Fibroblast of lung (primary cell): ENCODE results near the gene NLGN2. TPM values are rescaled to one million over a fixed set of nuclear protein-coding genes. Genes with fewer than 3 reads are reported as not detected.

Experiments
- DNase-seq, 2 donors: peaks; one replicate each; pipeline versions ENCODE4 v3.0.0 to v3.0.0-alpha.2; 2010; ENCODE audit warnings: low read depth in 2 of 2
- H2AFZ ChIP-seq: 2 replicates; pipeline ENCODE4 v1.5.1; 2012; ENCODE audit warnings: low read length, control low read depth, inconsistent platforms
- H3K27ac ChIP-seq: 2 replicates; pipeline ENCODE4 v1.5.1; 2011; ENCODE audit warnings: low read length, control low read depth; ENCODE audit not compliant: insufficient read depth
- H3K27me3 ChIP-seq: 2 replicates; pipeline ENCODE4 v1.5.1; 2011; ENCODE audit warnings: mild to moderate bottlenecking, low read length; ENCODE audit not compliant: control insufficient read depth, insufficient read depth
- H3K36me3 ChIP-seq: 2 replicates; pipeline ENCODE4 v1.5.1; 2011; ENCODE audit warnings: low read length; ENCODE audit not compliant: control insufficient read depth, insufficient read depth
- H3K4me1 ChIP-seq: 2 replicates; pipeline ENCODE4 v1.5.1; 2011; ENCODE audit warnings: low read length; ENCODE audit not compliant: control insufficient read depth, insufficient read depth; ENCODE audit errors: extremely low read depth
- H3K4me2 ChIP-seq: 2 replicates; pipeline ENCODE4 v1.5.1; 2011; ENCODE audit warnings: low read length, control low read depth; ENCODE audit not compliant: insufficient read depth; ENCODE audit errors: extremely low read depth
- H3K4me3 ChIP-seq, 4 experiments: fragments of 200-600 bp in 1 of 4; sonication (generic) in 1 of 4; replicated peaks in 1 of 4; 2 replicates each; pipeline ENCODE4 v1.5.1; 2011 to 2016; ENCODE audit warnings: low read length in 4 of 4, low read depth in 3 of 4, mild to moderate bottlenecking in 3 of 4, control low read depth in 2 of 4, inconsistent platforms in 1 of 4, mixed read lengths in 1 of 4; ENCODE audit not compliant: insufficient read depth in 1 of 4; ENCODE audit errors: control extremely low read depth in 1 of 4
- H3K79me2 ChIP-seq: 2 replicates; pipeline ENCODE4 v1.5.1; 2012; ENCODE audit warnings: mild to moderate bottlenecking, low read length, inconsistent platforms; ENCODE audit not compliant: control insufficient read depth, insufficient read depth
- H3K9ac ChIP-seq: 2 replicates; pipeline ENCODE4 v1.5.1; 2011; ENCODE audit warnings: mild to moderate bottlenecking, low read length, control low read depth; ENCODE audit not compliant: insufficient read depth
- H3K9me3 ChIP-seq: 2 replicates; pipeline ENCODE4 v1.5.1; 2012; ENCODE audit warnings: low read depth, low read length; ENCODE audit not compliant: control insufficient read depth, insufficient read depth
- H4K20me1 ChIP-seq: 2 replicates; pipeline ENCODE4 v1.5.1; 2011; ENCODE audit warnings: low read length; ENCODE audit not compliant: control insufficient read depth, insufficient read depth; ENCODE audit errors: extremely low read depth
- EZH2 ChIP-seq: IDR thresholded peaks from 2 replicates; pipeline ENCODE4 v1.5.1; 2012; ENCODE audit warnings: low read length, control low read depth, mild to moderate bottlenecking; ENCODE audit errors: missing control alignments
- polyA plus RNA-seq, 2 donors: library from polyadenylated mRNA; depleted of rRNA in 1 of 2; stranded (reverse) in 1 of 2; unstranded in 1 of 2; fragments of >200 nt; gene quantifications; 2 replicates each; pipeline ENCODE4 v1.2.1, GENCODE V29; 2011 to 2012; ENCODE audit warnings: missing spikeins in 1 of 2
- total RNA-seq: library from RNA; depleted of rRNA; stranded (reverse); fragments of >200 nt; gene quantifications from 2 replicates; pipeline ENCODE4 v1.2.1, GENCODE V29; 2014
- TF ChIP-seq, protein P1 (sequence below), 2 donors: IDR thresholded peaks in 1 of 2; conservative IDR thresholded peaks in 1 of 2; 1 replicate in 1 of 2; 2 replicates in 1 of 2; pipeline ENCODE4 v1.5.1; 2011 to 2012; ENCODE audit warnings: low read length in 2 of 2, control low read depth in 1 of 2, inconsistent platforms in 1 of 2, low read depth in 1 of 2, mild to moderate bottlenecking in 1 of 2

The NLGN2 gene
- total and polyA plus RNA-seq, 2 donors (not counting 1 experiment from before 2014, with no cell fraction given), result 7.3 to 12.1 TPM

GRCh38 chr17:7431231-7431630, 23.6 kb downstream of the NLGN2 start:
- Histone ChIP-seq H2AFZ (no peak overlapping the region), H3K79me2 (no peaks in the 10 kb centered on the region), H3K27me3 (no peaks in the 10 kb centered on the region), H3K4me1 (no peaks in the 10 kb centered on the region), H3K9ac (no peak overlapping the region), H3K4me2 (no peak overlapping the region), H3K9me3 (no peaks in the 10 kb centered on the region), H3K4me3 (no peak overlapping the region), H3K27ac (no peak overlapping the region), H3K36me3 (no peaks in the 10 kb centered on the region), H4K20me1 (no peaks in the 10 kb centered on the region)
- TF ChIP-seq, protein P1, sequence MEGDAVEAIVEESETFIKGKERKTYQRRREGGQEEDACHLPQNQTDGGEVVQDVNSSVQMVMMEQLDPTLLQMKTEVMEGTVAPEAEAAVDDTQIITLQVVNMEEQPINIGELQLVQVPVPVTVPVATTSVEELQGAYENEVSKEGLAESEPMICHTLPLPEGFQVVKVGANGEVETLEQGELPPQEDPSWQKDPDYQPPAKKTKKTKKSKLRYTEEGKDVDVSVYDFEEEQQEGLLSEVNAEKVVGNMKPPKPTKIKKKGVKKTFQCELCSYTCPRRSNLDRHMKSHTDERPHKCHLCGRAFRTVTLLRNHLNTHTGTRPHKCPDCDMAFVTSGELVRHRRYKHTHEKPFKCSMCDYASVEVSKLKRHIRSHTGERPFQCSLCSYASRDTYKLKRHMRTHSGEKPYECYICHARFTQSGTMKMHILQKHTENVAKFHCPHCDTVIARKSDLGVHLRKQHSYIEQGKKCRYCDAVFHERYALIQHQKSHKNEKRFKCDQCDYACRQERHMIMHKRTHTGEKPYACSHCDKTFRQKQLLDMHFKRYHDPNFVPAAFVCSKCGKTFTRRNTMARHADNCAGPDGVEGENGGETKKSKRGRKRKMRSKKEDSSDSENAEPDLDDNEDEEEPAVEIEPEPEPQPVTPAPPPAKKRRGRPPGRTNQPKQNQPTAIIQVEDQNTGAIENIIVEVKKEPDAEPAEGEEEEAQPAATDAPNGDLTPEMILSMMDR (conservative IDR thresholded peaks at IDR 0.05 in 1 of 2, IDR thresholded peaks at IDR 0.05 in 1 of 2; ENCODE audit: low read depth in 1 of 2, low read length in 2 of 2), result no peak
- TF ChIP-seq EZH2, result no peak
- no peak for DNase-seq

- Histone ChIP-seq H3K9ac (no peak overlapping the region), H2AFZ (no peak overlapping the region), H3K4me2 (no peak overlapping the region), H3K9me3 (no peaks in the 10 kb centered on the region), H3K36me3 (no peaks in the 10 kb centered on the region), H3K79me2 (no peaks in the 10 kb centered on the region), H3K27me3 (no peaks in the 10 kb centered on the region), H3K4me3 (no peak overlapping the region), H4K20me1 (no peaks in the 10 kb centered on the region), H3K4me1 (no peaks in the 10 kb centered on the region), H3K27ac (no peak overlapping the region)
- DNase-seq, result no peak
- TF ChIP-seq, protein P1 (conservative IDR thresholded peaks at IDR 0.05 in 1 of 2, IDR thresholded peaks at IDR 0.05 in 1 of 2; ENCODE audit: low read depth in 1 of 2, low read length in 2 of 2), result no peak
- no peak for TF ChIP-seq EZH2
Observed at GRCh38 chr17:7432296-7432695, 24.7 kb downstream of the NLGN2 start.

DNA sequence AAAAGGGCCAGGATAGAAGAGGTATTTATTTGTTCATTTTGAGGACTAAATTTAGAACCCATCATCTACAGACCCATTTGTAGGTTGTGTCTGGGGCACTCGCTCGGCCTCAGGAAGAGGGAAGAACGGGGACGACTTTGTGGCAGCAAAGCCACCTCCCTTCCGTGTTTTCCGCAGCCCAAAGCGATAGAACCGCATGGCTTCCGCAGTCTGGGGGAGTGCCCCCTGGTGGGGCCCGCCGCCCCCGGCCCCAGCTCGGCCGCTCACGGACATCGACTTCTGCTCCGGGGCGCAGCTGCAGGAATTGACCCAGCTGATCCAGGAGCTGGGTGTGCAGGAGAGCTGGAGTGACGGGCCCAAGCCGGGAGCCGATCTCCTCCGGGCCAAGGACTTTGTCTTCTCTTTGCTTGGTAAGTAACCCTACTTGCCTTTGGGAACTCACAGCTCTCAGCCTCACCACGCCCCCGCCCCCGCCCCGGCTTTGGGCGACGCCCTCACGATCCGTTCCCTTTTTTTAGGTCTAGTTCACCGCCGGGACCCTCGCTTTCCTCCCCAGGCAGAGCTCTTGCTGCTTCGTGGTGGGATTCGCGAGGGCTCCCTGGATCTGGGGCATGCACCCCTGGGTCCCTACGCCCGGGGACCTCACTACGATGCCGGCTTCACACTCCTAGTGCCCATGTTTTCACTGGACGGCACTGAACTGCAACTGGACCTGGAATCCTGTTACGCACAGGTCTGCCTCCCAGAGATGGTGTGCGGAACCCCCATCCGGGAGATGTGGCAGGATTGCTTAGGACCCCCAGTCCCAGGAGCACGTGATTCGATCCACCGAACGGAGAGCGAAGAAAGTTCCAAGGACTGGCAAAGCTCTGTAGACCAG, 28.3 kb downstream of the NLGN2 start:
- H3K27me3 ChIP-seq, result peaks cover 22% of the 10 kb centered on the region
- peak overlapping the region; percentile 11 for H2AFZ ChIP-seq
- H3K36me3 ChIP-seq, result no peaks in the 10 kb centered on the region
- no peaks in the 10 kb centered on the region for H3K9me3 ChIP-seq
- no peaks in the 10 kb centered on the region for H3K79me2 ChIP-seq
- DNase-seq, result no peak
- H3K9ac ChIP-seq, result no peak overlapping the region
- TF ChIP-seq, protein P1 (conservative IDR thresholded peaks at IDR 0.05 in 1 of 2, IDR thresholded peaks at IDR 0.05 in 1 of 2; ENCODE audit: low read depth in 1 of 2, low read length in 2 of 2), result peak in 1 of 2 donors; percentile 9
- no peak for TF ChIP-seq EZH2
- H3K4me2 ChIP-seq, result peak overlapping the region; percentile 90
- H4K20me1 ChIP-seq, result no peaks in the 10 kb centered on the region
- peak overlapping the region; percentile 32 to 68 (median 36) for H3K4me3 ChIP-seq
- peaks cover 13% of the 10 kb centered on the region for H3K4me1 ChIP-seq
- H3K27ac ChIP-seq, result no peak overlapping the region
